22Rv1 (cell line): ENCODE results near the gene NEUROD2.

Source experiments
- ZFX ChIP-seq: fragments of 450-650 bp; IDR thresholded peaks from 2 replicates; pipeline ENCODE4 v1.6.1; 2017; ENCODE audit warnings: antibody characterized with exemption, borderline replicate concordance
- TF ChIP-seq, protein P1 (sequence below): fragments of 450-650 bp; IDR thresholded peaks from 2 replicates; pipeline ENCODE4 v1.5.1; 2017; ENCODE audit warnings: mild to moderate bottlenecking

DNA sequence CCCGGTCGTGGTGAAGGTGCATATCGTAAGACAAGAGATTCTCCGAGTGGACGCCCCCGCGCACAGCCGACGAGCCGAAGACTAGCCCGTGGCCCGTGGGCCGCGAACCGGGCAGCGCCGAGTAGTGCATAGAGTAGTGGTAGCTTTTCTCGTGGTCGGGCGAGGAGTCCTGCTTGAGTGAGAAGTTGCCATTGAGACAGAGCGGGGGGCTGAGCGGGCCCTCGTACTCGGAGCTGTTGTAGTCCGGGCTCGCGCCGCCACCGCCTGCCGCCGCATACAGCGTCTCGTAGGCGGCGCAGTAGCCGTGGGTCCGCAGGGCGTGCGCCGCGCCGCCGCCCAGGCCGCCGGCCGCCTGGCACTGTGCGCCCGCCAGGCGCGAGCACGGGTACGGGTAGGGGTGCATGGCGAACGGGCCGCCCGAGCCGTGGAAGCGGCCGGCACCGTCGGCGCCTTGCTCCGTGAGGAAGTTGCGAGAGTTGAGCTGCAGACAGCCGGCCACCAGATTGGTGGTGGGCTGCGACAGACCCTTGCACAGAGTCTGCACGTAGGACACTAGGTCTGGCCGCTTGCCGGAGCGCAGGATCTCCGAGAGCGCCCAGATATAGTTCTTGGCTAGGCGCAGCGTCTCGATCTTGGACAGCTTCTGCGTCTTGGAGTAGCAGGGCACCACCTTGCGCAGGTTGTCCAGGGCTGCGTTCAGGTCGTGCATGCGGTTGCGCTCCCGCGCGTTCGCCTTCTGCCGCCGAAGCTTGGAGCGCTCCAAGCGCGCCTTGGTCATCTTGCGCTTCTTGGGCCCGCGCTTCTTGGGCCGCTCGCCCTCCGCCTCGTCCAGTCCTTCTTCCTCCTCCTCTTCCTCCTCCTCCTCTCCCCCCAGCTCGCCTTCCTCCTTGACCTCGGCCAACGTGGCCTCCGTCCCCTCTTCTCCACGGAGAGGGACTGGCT is 2.0 kb downstream of the NEUROD2 start:
- TF ChIP-seq, protein P1, sequence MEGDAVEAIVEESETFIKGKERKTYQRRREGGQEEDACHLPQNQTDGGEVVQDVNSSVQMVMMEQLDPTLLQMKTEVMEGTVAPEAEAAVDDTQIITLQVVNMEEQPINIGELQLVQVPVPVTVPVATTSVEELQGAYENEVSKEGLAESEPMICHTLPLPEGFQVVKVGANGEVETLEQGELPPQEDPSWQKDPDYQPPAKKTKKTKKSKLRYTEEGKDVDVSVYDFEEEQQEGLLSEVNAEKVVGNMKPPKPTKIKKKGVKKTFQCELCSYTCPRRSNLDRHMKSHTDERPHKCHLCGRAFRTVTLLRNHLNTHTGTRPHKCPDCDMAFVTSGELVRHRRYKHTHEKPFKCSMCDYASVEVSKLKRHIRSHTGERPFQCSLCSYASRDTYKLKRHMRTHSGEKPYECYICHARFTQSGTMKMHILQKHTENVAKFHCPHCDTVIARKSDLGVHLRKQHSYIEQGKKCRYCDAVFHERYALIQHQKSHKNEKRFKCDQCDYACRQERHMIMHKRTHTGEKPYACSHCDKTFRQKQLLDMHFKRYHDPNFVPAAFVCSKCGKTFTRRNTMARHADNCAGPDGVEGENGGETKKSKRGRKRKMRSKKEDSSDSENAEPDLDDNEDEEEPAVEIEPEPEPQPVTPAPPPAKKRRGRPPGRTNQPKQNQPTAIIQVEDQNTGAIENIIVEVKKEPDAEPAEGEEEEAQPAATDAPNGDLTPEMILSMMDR = no peak
- no peak for TF ChIP-seq ZFX
